ENCODE results near the gene RNASE13.

- TF ChIP-seq GATA2 (IDR thresholded peaks at IDR 0.05; ENCODE audit: low read depth, low read length) = no peak
- no peak for TF ChIP-seq GATA3 (IDR thresholded peaks at IDR 0.05; ENCODE audit: low read depth, low read length)
Measured at GRCh38 chr14:21011136-21011535, 23.5 kb downstream of the RNASE13 start.

All from SH-SY5Y (cell line).